GM12875 (cell line): Measurements from ENCODE around the gene KCNN1.
"Not testable (repeated sequence)": the region's sequence is repeated elsewhere in the genome, so short reads cannot be mapped to it uniquely, and the experiment has no call there.

Source experiments
- H3K4me3 ChIP-seq: one replicate; pipeline ENCODE4 v1.5.1; 2011; ENCODE audit warnings: low read depth, low read length, control low read depth
- TF ChIP-seq, protein P1 (sequence below): IDR thresholded peaks from 2 replicates; pipeline ENCODE4 v1.5.1; 2011; ENCODE audit warnings: low read depth, mild to moderate bottlenecking, control low read depth, inconsistent platforms, low read length, moderate library complexity, borderline replicate concordance; ENCODE audit not compliant: insufficient read depth

KCNN1 gene

DNA sequence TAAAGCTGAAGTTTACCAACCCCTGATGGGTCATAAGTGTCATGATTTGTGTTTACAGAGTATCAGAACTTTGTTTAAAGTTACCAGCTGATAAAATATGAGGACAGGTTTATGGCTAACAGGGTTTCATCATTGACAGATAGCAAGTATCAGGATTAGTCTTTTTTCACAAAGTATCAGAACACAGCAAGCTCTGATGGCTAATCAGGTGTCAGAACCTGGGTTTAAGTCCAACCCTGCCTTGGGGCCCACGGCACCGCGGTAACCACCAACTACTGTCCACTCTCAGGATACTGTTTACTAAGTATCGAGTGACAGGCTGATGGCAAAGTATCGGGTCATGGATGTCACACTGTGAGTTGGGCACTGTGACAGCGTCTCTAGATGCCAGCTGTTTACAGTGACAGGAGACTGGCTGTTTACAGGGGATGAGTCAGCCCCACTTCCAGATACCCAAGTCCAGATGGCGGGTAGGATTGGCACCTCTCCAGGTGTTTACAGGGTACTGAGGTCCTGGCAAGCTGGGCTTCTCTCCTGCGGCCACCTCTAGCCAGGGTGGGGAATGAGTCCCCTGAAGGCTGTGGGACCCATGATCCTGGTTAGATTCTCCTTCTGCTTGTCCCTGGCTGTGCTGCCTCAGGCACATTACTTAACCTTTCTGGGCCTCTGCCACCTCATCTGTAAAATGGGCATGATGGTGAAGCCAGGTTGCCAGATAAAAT is 62.9 kb downstream of the KCNN1 start:
- no peak overlapping the region for H3K4me3 ChIP-seq
- TF ChIP-seq, protein P1, sequence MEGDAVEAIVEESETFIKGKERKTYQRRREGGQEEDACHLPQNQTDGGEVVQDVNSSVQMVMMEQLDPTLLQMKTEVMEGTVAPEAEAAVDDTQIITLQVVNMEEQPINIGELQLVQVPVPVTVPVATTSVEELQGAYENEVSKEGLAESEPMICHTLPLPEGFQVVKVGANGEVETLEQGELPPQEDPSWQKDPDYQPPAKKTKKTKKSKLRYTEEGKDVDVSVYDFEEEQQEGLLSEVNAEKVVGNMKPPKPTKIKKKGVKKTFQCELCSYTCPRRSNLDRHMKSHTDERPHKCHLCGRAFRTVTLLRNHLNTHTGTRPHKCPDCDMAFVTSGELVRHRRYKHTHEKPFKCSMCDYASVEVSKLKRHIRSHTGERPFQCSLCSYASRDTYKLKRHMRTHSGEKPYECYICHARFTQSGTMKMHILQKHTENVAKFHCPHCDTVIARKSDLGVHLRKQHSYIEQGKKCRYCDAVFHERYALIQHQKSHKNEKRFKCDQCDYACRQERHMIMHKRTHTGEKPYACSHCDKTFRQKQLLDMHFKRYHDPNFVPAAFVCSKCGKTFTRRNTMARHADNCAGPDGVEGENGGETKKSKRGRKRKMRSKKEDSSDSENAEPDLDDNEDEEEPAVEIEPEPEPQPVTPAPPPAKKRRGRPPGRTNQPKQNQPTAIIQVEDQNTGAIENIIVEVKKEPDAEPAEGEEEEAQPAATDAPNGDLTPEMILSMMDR: no peak

DNA sequence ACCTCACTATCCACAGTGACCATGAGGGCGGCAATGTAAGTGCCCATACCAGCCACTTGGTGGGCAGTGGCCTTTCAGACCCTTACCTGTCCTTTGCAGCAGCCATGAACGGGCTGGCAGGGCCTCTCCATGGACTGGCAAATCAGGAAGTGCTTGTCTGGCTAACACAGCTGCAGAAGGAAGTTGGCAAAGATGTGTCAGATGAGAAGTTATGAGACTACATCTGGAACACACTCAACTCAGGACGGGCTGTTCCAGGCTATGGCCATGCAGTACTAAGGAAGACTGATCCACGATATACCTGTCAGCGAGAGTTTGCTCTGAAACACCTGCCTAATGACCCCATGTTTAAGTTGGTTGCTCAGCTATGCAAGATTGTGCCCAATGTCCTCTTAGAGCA is 64.5 kb downstream of the KCNN1 start:
- H3K4me3 ChIP-seq: not testable (repeated sequence)

DNA sequence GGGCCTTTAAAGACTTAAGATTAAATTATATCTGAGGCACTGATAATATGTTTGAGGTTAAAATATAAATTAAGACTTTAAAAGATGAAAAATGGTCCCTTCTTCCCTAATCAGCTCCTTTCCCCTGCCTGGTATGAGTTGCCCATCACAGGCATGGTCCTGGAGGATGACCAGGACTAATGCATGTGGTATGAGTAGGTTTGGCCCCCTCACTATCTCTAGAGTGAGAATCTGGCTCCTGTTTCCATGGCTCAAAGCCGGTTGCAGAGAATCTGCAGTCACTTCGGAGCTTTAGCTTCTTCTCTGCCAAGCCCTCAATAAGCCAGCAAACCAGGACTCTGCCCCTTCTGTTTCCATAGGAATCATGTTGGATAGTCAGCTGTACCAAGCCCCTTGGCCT is 65.2 kb downstream of the KCNN1 start:
- not testable (repeated sequence) for H3K4me3 ChIP-seq

DNA sequence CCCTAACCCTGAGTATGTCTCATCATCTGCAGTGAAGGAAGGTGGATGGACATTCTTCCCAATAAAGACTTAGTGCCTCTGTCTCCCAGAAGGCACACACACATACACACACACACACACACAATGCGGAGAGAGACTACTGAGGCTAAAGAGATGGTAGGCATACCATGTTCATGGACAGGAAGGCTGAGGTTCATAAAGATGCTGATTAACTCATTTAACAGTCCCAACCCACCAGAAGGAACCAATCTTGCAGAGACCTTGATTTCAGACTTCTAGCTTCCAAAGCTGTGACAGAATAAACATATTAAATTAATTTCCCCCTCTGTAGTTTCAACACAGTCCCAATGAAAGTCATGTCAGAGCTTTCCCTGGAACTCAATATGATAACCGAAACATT is 74.1 kb downstream of the KCNN1 start:
- TF ChIP-seq, protein P1: no peak
- H3K4me3 ChIP-seq: no peak overlapping the region

DNA sequence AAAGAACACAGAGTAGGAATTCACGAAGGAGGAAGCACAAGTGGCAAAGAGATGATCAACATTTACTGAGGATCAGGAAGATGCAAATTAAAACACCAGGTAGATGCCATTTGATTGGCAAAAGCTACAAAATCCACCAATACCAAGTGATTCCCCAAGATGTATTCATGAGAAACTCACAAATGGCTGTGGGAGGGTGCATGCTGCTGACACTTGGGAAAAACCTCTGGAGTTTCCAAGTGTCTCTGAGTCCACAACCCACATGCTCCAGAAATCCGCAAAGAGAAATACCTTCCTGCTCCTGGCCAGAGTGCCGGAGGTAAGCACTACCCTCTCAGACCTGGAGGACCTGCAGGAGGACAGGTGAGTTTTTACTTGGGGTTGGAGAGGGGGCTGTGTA is 76.8 kb downstream of the KCNN1 start:
- no peak overlapping the region for H3K4me3 ChIP-seq
- TF ChIP-seq, protein P1: no peak

DNA sequence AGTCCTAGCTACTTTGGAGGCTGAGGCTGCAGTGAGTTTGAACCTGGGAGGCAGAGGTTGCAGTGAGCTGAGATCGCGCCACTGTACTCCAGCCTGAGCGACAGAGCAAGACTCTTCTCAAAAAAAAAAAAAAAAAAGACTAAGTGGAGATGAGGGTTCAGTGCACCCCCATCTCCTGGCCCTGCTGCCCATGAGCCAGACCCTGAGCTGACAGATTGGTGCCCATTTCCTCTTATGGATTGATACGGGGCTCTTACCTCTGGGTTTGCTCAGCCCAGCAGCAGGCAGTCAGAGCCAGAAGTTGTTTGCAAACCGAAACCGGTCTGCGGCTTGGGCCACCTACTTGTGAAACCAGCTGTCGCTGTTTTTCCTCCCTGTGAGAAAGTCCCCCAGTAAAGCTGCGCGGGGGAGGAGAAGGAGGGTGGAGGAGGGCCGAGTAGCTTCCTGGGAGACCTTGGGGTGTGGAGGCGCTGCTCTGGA is 78.0 kb downstream of the KCNN1 start:
- no peak overlapping the region for H3K4me3 ChIP-seq
- TF ChIP-seq, protein P1: no peak

DNA sequence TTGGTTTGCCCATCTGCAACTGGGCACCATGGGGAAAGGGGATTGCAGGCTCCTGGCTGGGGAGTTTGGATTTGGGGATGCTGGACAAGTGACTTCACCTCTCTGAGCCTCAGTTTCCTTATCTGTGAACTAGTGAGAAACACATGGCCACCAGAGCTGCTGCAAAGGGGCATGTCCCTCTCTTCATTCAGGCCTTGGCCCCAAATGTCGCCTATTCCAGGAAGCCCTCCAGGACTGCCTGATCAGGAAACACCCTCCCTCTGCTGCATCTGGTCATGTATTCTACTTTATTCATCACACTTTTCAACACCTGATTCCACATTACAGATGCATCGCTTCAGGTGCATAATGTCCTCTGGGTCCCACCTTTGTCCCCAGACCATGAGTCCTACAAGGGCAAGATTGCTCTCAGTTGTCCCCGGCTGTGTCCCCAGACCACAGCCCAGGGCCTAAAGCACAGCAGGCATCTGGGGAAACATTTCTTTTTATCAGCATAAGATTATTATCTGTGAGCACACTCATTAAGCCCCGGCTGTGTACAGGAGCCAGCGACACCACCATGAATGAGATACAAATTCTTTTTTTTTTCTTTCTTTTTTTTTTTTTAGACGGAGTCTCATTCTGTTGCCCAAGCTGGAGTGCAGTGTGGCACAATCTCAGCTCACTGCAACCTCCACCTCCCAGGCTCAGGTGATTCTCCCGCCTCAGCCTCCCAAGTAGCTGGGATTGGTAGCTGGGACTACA is 78.6 kb downstream of the KCNN1 start:
- no peak overlapping the region for H3K4me3 ChIP-seq
- TF ChIP-seq, protein P1: no peak

DNA sequence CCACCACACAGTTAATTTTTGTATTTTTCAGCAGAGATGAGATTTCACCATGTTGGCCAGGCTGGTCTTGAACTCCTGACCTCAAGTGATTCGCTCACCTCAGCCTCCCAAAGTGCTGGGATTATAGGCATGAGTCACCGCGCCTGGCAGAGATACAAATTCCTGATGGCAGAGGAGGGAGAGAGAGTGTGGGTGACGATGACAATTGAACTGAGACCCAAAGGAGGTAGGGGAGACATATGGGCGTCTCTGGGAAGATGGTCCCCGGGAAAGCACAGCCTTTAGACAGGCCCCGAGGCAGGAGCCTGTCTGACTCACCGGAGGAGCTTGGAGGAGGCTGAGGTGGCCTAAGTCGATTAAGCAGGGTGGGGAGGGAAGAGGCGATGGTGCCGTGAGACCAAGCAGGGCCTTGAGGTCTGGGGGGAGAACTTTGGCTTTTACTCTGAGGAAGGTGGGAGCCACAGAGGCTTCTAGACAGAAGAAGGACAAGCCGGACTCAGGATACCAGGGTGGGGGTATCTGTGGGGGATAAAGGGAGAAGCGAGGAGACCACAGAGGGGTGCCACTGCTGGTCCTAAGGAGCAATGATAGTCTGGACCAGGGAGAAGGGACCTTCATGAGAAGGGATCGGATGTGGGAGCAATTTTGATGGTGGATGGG is 79.3 kb downstream of the KCNN1 start:
- TF ChIP-seq, protein P1: no peak
- no peak overlapping the region for H3K4me3 ChIP-seq
